Tibial nerve (tissue), 3 donors: ENCODE measurements around the gene PTGFRN.

Experiments
- POLR2A ChIP-seq, 2 donors: fragments of 450-650 bp; IDR thresholded peaks; one replicate each; pipeline ENCODE4 v1.6.1; 2017; ENCODE audit warnings: antibody characterized with exemption in 2 of 2, mild to moderate bottlenecking in 2 of 2, moderate library complexity in 2 of 2
- TF ChIP-seq, protein P1 (sequence below), 5 experiments: fragments of 200-600 bp in 3 of 5; fragments of 450-650 bp in 2 of 5; sonication (generic) in 3 of 5; IDR thresholded peaks; one replicate each; pipeline ENCODE4 v1.5.1; 2016 to 2019; ENCODE audit warnings: antibody characterized with exemption in 5 of 5, mild to moderate bottlenecking in 3 of 5, moderate library complexity in 2 of 5

GRCh38 chr1:116915086-116915661 lies 5.5 kb downstream of the PTGFRN start:
- TF ChIP-seq, protein P1, sequence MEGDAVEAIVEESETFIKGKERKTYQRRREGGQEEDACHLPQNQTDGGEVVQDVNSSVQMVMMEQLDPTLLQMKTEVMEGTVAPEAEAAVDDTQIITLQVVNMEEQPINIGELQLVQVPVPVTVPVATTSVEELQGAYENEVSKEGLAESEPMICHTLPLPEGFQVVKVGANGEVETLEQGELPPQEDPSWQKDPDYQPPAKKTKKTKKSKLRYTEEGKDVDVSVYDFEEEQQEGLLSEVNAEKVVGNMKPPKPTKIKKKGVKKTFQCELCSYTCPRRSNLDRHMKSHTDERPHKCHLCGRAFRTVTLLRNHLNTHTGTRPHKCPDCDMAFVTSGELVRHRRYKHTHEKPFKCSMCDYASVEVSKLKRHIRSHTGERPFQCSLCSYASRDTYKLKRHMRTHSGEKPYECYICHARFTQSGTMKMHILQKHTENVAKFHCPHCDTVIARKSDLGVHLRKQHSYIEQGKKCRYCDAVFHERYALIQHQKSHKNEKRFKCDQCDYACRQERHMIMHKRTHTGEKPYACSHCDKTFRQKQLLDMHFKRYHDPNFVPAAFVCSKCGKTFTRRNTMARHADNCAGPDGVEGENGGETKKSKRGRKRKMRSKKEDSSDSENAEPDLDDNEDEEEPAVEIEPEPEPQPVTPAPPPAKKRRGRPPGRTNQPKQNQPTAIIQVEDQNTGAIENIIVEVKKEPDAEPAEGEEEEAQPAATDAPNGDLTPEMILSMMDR (IDR thresholded peaks at IDR 0.05), result no peak
- TF ChIP-seq POLR2A (IDR thresholded peaks at IDR 0.05), result no peak
